Naive B cell (primary cell): Measurements from ENCODE around the gene PHLDA1. TPM values are rescaled to one million over a fixed set of nuclear protein-coding genes. Genes with fewer than 3 reads are reported as not detected.
"Not testable (repeated sequence)": the region's sequence is repeated elsewhere in the genome, so short reads cannot be mapped to it uniquely, and the experiment has no call there.

Source experiments
- ATAC-seq, 2 donors: fragments of 150-1000 bp; cut with Tn5 transposase; 2 replicates each; pipeline ENCODE4 v1.10.0; 2021; ENCODE audit warnings: low read depth in 2 of 2, mild to moderate bottlenecking in 2 of 2, moderate library complexity in 2 of 2
- DNase-seq: peaks from one replicate; pipeline ENCODE4 v3.0.0; 2022
- H3K27ac Mint-ChIP-seq, 6 donors: one replicate each; pipeline ENCODE4 v1.8.0; 2020 to 2022; ENCODE audit warnings: mild to moderate bottlenecking in 6 of 6, mixed read lengths in 6 of 6, moderate library complexity in 5 of 6, inconsistent platforms in 2 of 6
- H3K27me3 Mint-ChIP-seq, 3 donors: one replicate each; pipeline ENCODE4 v1.8.0; 2021 to 2022; ENCODE audit warnings: mixed read lengths in 3 of 3, mild to moderate bottlenecking in 1 of 3
- H3K36me3 Mint-ChIP-seq, 2 donors: one replicate each; pipeline ENCODE4 v1.8.0; 2020 to 2022; ENCODE audit warnings: mixed read lengths in 2 of 2, inconsistent platforms in 1 of 2, mild to moderate bottlenecking in 1 of 2
- H3K4me1 Mint-ChIP-seq, 3 donors: one replicate each; pipeline ENCODE4 v1.8.0; 2020 to 2022; ENCODE audit warnings: mixed read lengths in 3 of 3, inconsistent platforms in 1 of 3, mild to moderate bottlenecking in 1 of 3, moderate library complexity in 1 of 3
- H3K4me3 Mint-ChIP-seq, 8 donors: one replicate each; pipeline ENCODE4 v1.8.0; 2020 to 2022; ENCODE audit warnings: mild to moderate bottlenecking in 8 of 8, mixed read lengths in 8 of 8, moderate library complexity in 8 of 8, inconsistent platforms in 2 of 8
- H3K9me3 Mint-ChIP-seq, 7 donors: one replicate each; pipeline ENCODE4 v1.8.0; 2020 to 2022; ENCODE audit warnings: mixed read lengths in 7 of 7, mild to moderate bottlenecking in 5 of 7, inconsistent platforms in 2 of 7, moderate library complexity in 1 of 7
- polyA plus RNA-seq, 6 donors: library from polyadenylated mRNA; unstranded; fragments of 300-500 nt; fragmentation: Illumina TruSeq; gene quantifications; one replicate each; pipeline ENCODE4 v1.2.3, GENCODE V29; 2021; ENCODE audit warnings: low read depth in 6 of 6

The PHLDA1 gene
- polyA plus RNA-seq, 6 donors from 2014 or later: 0.11 to 0.30 (median 0.16) TPM

GRCh38 chr12:76002598-76003354, 28.8 kb downstream of the PHLDA1 start:
- ATAC-seq: no peak
- Mint-ChIP-seq H3K4me1 (no peaks in the 10 kb centered on the region), H3K27ac (no peak overlapping the region), H3K36me3 (peaks cover 5 to 7% of the 10 kb centered on the region in 2 donors), H3K9me3 (peaks cover 3 to 10% (median 6%) of the 10 kb centered on the region in 7 donors), H3K4me3 (no peak overlapping the region), H3K27me3 (peaks cover 5 to 22% (median 21%) of the 10 kb centered on the region in 3 donors)
- DNase-seq: no peak

- Mint-ChIP-seq H3K9me3 (no peaks in the 10 kb centered on the region), H3K4me1 (no peaks in the 10 kb centered on the region), H3K4me3 (no peak overlapping the region), H3K27me3 (peaks cover 4 to 12% (median 5%) of the 10 kb centered on the region in 3 donors), H3K36me3 (no peaks in the 10 kb centered on the region), H3K27ac (no peak overlapping the region)
- DNase-seq (no peak), ATAC-seq (no peak)
These were observed 33.1 kb downstream of the PHLDA1 start for GRCh38 chr12:75998292-75999063.

DNA sequence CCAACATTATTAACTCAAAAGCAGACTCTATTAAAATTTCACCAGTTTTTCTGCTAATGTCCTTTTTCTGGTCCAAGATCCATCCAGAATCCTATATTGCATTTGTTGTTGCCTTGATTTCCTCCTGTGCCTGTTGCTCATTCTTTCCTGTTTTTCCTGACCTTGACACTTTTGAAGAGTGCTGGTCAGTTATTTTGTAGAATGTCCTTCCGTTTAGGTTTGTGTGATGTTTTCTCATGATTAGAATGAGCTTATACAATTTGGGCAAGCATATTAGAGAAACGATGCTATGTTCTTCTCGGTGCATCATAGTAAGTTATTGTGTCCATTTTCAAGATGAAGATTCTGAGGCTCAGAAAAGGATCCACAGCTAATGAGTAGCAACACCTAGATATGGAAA, 33.9 kb downstream of the PHLDA1 start:
- H3K4me1 Mint-ChIP-seq: no peaks in the 10 kb centered on the region
- H3K9me3 Mint-ChIP-seq: no peaks in the 10 kb centered on the region
- no peak overlapping the region for H3K4me3 Mint-ChIP-seq
- DNase-seq (no peak), ATAC-seq (no peak)
- peak overlapping the region in 1 of 6 donors; percentile 42 for H3K27ac Mint-ChIP-seq
- no peaks in the 10 kb centered on the region for H3K36me3 Mint-ChIP-seq
- H3K27me3 Mint-ChIP-seq: peaks cover 5 to 14% (median 5%) of the 10 kb centered on the region in 3 donors

DNA sequence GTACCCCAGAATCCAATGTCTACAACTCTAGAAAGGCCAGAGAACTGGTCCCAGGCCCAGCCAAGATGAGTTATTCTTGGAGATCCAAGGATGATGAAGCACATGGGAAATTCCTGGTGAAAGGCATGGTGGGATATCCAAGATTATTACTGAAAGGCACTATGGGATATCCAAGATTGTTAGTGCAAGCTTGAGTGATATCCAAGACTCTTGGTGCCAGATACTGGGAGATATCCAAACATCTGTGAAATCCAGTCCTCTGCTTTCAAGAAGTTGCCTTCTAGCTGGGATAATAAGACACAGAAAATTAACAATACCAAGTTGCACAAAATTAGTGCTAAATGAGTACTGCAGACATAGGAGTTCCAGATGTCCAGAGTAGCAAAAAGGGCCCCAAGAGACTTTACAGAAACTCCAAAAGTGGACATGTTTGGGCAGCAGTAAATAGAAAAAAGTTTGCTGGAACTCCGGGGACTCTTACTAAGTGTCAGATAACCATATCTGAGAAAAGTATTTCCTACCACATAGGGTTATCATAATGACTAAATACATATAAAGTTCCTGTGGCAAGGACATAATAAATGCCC, 34.6 kb downstream of the PHLDA1 start:
- H3K27ac Mint-ChIP-seq: no peak overlapping the region
- H3K4me3 Mint-ChIP-seq: no peak overlapping the region
- H3K36me3 Mint-ChIP-seq: no peaks in the 10 kb centered on the region
- no peaks in the 10 kb centered on the region for H3K9me3 Mint-ChIP-seq
- no peak for DNase-seq
- H3K27me3 Mint-ChIP-seq: peaks cover 5 to 17% (median 7%) of the 10 kb centered on the region in 3 donors
- ATAC-seq: no peak
- H3K4me1 Mint-ChIP-seq: no peaks in the 10 kb centered on the region

- H3K27me3 Mint-ChIP-seq: peaks cover 11 to 25% (median 13%) of the 10 kb centered on the region in 3 donors
- H3K36me3 Mint-ChIP-seq: no peaks in the 10 kb centered on the region
- H3K4me1 Mint-ChIP-seq: no peaks in the 10 kb centered on the region
- no peak for DNase-seq
- H3K9me3 Mint-ChIP-seq: no peaks in the 10 kb centered on the region
- no peak overlapping the region for H3K4me3 Mint-ChIP-seq
- ATAC-seq: no peak
- H3K27ac Mint-ChIP-seq: no peak overlapping the region
These were observed 35.9 kb downstream of the PHLDA1 start for GRCh38 chr12:75995691-75996090.

- Mint-ChIP-seq H3K27me3 (peaks cover 20 to 33% (median 28%) of the 10 kb centered on the region in 3 donors), H3K9me3 (peaks cover 0 to 6% (median 0%) of the 10 kb centered on the region in 7 donors), H3K4me3 (no peak overlapping the region), H3K4me1 (no peaks in the 10 kb centered on the region), H3K36me3 (no peaks in the 10 kb centered on the region), H3K27ac (no peak overlapping the region)
- ATAC-seq (no peak), DNase-seq (no peak)
These were observed 37.4 kb downstream of the PHLDA1 start for GRCh38 chr12:75994069-75994740.

DNA sequence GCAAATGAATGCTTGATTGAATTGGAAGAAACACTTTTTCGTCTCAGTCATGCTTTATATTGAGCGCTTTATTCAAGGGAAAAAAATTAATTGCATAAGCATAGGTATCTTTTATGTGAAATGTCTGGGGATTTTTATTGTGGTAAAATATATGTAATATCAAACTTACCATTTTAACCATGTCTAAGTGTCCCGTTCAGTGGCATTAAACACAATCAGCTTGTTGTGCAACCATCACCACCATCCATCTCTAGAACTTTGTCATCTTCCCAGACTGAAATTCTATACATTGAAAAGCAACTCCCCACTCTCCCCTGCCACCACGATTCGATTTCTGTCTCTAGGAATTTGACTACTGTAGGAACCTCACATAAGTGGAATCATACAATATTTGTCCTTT, 39.8 kb downstream of the PHLDA1 start:
- Mint-ChIP-seq H3K27ac (no peak overlapping the region), H3K4me1 (no peaks in the 10 kb centered on the region), H3K36me3 (no peaks in the 10 kb centered on the region), H3K9me3 (peaks cover 0 to 14% (median 1%) of the 10 kb centered on the region in 7 donors), H3K27me3 (peaks cover 25 to 46% (median 31%) of the 10 kb centered on the region in 3 donors), H3K4me3 (no peak overlapping the region)
- DNase-seq: no peak
- no peak for ATAC-seq

GRCh38 chr12:75990189-75990912, 41.2 kb downstream of the PHLDA1 start:
- DNase-seq (no peak), ATAC-seq (no peak)
- no peak overlapping the region for H3K27ac Mint-ChIP-seq
- H3K27me3 Mint-ChIP-seq: peaks cover 29 to 46% (median 31%) of the 10 kb centered on the region in 3 donors
- H3K36me3 Mint-ChIP-seq: no peaks in the 10 kb centered on the region
- peaks cover 0 to 14% (median 1%) of the 10 kb centered on the region in 7 donors for H3K9me3 Mint-ChIP-seq
- H3K4me1 Mint-ChIP-seq: no peaks in the 10 kb centered on the region
- no peak overlapping the region for H3K4me3 Mint-ChIP-seq

GRCh38 chr12:75987709-75988108, 43.9 kb downstream of the PHLDA1 start:
- not testable (repeated sequence) for DNase-seq, H3K27ac Mint-ChIP-seq

DNA sequence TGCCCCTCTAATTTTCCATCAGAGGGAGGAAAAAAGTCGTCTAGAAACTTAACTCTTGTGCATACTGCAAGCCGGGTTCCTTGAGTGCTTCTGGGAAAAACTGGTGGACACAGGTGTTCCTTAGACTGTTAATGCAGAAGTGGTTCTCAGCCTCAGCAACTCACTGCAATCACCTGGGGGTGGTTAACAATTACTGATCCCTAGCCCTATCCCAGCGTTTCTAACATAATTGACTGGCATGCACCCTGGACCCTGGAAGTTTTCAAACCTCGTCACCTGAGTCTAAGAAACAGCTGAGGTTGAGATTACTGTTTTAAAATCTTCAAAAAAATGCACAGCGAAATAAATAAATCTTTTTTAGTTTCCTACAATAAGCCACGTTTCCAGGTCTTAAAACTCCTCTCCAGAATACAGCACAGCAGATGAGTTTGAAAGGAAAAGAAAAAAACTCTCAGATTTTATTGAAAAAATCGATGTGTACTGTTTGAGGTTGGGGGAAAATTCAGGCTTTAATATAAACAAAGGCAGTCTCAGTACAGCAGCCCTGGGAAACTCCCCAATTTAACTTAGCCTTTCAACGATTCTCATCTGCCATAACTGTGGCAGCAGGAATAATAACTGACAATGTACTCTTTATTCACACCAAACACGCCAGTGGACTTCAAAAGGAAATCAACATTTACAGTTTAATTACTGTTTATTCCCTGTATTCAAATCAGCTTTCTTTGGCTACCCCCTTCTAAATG, 45.4 kb downstream of the PHLDA1 start:
- H3K36me3 Mint-ChIP-seq: no peaks in the 10 kb centered on the region

More at GRCh38 chr12:75987709-75988108, 43.9 kb downstream of the PHLDA1 start:
- Mint-ChIP-seq H3K27me3 (peaks cover 35 to 50% (median 37%) of the 10 kb centered on the region in 3 donors), H3K9me3 (peaks cover 0 to 14% (median 6%) of the 10 kb centered on the region in 7 donors)
- not testable (repeated sequence) for H3K36me3 Mint-ChIP-seq, H3K4me1 Mint-ChIP-seq, ATAC-seq, H3K4me3 Mint-ChIP-seq

DNA sequence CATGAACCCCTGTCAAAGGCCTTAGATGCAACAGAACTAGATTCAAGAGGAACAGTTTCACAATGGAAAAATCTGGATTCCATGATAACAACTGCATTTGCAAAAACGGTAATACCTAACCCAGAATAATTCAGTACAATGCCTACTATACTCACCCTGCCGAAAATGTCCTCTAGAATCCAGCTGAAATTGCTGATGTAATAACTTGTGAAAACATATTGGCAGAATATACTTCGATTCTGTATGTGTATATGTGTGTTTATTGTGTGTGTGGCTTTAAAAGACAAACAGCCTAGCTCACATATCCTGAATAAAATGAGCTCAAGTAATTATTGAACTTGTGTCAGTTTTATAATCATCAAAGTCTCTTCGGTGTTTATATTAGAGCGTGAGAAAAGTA, 46.0 kb downstream of the PHLDA1 start:
- Mint-ChIP-seq H3K9me3 (peaks cover 0 to 14% (median 6%) of the 10 kb centered on the region in 7 donors), H3K27me3 (peaks cover 33 to 39% (median 34%) of the 10 kb centered on the region in 3 donors), H3K27ac (no peak overlapping the region), H3K4me1 (no peaks in the 10 kb centered on the region), H3K36me3 (no peaks in the 10 kb centered on the region), H3K4me3 (no peak overlapping the region)
- no peak for DNase-seq
- ATAC-seq: no peak

More for the DNA sequence above, 45.4 kb downstream of the PHLDA1 start:
- peaks cover 34 to 40% (median 34%) of the 10 kb centered on the region in 3 donors for H3K27me3 Mint-ChIP-seq
- ATAC-seq (no peak), DNase-seq (no peak)
- no peaks in the 10 kb centered on the region for H3K4me1 Mint-ChIP-seq
- no peak overlapping the region for H3K4me3 Mint-ChIP-seq
- H3K9me3 Mint-ChIP-seq: peaks cover 0 to 14% (median 6%) of the 10 kb centered on the region in 7 donors
- H3K27ac Mint-ChIP-seq: no peak overlapping the region

DNA sequence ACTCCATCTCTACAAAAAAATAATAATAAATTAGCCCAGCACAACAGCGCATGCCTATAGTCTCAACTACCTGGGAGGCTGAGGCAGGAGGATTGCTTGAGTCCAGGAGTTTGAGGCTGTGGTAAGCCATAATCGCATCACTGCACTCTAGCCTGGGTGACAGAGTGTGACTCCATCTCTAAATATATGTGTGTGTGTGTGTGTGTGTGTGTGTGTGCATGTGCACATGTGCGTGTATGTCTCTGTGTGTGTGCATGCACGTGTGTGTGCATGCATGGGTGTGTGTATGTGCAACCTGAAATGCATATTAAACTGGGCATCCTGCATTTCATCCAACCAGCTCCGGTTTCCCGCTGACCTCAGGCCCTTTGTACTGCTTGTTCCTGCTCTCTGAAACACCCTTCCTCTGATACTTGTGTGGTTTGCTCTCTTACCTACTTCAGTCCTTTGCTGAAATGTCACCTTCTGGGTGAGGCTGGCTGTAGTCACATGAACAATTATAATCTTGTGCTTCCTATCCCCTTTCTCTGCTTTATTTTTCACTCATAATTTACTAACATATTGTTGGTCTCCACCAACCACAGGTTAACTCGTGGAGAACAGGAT, 46.9 kb downstream of the PHLDA1 start:
- Mint-ChIP-seq H3K9me3 (peaks cover 0 to 8% (median 6%) of the 10 kb centered on the region in 7 donors), H3K4me1 (no peaks in the 10 kb centered on the region), H3K27me3 (peaks cover 24 to 30% (median 27%) of the 10 kb centered on the region in 3 donors), H3K36me3 (no peaks in the 10 kb centered on the region), H3K4me3 (no peak overlapping the region), H3K27ac (no peak overlapping the region)
- ATAC-seq (no peak), DNase-seq (no peak)
